DMS79 treated with DMSO at 0.1 percent for 48 hours (cell line): ENCODE data around the gene GALNT14.

Experiments used
- DNase-seq: peaks from one replicate; lab custom pipeline; 2025; lab: John Stamatoyannopoulos, UW

GALNT14 gene

DNA sequence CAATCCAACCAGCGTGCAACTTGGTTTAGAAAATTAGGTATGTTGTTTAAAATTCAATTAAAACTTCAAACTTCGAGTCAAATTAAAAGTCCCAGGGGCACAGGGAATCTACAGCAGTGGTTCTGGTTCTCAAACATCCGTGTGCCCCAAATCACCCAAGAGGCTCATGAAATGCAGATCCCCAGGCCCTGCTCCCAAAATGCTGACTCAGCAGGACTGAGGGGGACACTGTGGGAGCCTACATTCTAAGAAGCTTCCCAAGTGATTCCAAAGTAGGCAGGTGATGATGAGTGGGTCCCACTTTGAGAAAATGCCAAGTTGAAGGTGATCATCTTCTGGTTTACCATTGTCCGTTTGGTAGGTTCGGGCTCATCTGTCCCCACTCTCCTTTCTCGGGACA, 82.3 kb downstream of the GALNT14 start:
- DNase-seq = no peak

DNA sequence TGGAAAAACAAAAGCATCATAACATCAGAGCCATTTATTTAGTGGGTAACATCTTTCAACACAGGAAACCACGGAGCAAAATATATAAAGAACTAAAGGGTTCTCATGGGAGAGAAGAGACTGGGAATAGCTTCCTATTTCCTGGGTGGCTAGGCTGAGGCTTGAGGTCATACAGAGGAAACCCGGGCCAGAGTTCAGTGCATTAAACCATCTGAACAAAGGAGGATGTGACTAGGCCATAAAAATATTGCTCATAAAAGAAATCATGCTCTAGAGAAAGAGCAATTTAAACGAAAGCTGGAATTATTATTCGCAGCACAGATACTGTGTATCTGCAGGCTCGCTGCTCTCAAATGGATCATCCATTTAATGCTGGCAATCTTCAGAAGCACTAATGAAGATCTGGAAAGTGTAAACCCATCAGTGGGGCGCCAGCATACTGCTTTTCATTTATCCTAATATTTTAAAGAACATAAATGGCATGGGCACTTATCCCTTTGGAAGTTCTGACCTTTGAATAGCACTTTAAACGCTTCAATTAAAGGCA, 83.3 kb downstream of the GALNT14 start:
- no peak for DNase-seq

DNA sequence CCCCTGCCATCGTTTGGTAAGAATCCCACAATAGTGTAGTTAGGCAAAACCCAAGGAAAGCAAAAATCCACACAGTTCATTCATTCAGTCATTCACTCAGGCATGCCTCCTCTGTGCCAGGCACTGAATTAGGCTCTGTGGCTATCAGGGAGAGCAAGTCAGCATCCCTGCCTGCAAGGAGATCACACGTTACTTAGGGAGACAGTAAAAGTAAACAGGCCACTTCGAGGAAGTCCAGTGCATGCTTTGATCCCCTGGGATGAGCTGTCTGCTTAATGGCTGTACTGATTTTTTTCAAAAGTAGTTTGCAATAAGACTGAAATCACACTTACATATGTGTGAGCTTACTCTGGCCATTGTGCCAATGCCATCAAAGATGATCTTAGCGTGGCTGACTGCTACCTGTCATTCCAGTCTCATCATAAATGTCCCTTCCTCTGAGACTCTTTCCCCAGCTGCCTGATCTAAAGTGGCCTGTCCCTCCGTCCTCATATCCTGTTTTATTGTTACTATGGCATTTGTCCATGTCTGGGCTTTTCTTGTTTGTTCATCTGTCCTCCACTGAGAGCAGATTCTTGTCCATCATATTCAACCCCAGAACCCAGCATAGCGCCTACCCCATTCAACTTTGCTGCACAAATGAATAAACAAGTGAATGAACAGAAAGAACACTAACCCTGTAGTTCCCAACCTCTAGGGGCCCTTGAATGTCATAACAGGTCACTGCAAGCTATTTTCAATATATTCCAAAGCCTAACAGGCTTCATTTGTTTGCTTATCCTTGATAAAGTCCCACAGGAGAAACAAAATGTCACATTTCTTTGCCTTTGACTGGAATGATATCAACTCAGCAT, 84.1 kb downstream of the GALNT14 start:
- no peak for DNase-seq

DNA sequence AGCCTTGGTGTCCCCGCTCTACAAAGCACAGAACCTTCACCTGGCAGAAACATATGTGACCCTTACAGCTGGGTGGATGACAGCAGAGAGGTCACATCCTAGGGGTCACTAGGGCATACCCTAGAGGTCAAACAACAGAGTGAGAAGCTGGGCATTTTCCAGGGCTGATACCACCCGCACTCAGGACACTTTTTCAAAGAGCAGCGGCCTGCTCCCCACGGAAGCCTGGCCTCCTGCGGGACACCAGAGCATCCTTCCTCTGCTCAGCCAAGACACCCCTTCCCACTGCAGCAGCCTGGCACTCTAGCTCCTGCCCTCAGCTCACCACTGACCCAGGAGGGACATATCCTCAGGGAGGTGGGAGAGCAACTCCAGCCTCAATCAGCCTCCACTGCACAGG, 86.0 kb downstream of the GALNT14 start:
- no peak for DNase-seq

DNA sequence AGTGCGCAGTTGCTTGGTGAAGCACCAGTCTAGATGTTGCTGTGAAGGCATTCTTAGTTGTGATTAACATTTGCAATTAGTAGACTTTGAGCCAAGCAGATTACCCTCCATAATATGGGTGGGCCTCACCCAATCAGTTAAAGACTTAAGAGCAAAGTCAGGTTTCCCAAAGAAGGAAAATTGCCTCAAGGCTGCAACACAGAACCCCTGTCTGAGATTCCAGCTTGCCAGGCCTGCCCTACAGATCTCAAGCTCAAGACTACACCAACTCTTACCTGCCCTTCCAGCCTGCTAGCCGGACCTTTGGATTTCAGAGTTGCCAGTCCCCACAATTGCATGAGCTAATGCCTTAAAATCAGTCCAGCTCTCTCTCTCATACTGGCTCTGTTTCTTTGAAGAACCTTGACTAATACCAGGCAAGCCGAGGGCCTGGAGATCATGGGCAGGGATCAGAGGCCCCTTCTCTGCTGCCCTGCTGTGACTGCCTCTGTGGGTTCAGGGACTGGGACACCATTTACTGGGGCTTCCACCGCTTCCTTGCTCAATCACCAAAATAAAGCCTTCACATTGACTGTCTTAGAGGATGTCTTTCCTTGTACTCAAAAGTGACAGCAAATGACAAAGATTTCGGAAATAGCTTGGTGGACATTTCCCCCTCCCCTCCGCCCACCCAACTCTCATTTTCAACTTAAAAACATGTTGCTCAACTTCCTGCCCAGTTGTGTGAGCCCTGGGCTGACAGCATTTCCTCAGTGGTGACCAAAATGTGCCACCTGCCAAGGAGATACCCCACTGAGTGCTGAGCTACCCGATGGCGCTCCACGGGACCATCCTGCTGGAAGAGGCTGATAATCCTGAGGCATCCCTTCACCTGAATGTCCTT, 86.7 kb downstream of the GALNT14 start:
- DNase-seq = no peak

DNA sequence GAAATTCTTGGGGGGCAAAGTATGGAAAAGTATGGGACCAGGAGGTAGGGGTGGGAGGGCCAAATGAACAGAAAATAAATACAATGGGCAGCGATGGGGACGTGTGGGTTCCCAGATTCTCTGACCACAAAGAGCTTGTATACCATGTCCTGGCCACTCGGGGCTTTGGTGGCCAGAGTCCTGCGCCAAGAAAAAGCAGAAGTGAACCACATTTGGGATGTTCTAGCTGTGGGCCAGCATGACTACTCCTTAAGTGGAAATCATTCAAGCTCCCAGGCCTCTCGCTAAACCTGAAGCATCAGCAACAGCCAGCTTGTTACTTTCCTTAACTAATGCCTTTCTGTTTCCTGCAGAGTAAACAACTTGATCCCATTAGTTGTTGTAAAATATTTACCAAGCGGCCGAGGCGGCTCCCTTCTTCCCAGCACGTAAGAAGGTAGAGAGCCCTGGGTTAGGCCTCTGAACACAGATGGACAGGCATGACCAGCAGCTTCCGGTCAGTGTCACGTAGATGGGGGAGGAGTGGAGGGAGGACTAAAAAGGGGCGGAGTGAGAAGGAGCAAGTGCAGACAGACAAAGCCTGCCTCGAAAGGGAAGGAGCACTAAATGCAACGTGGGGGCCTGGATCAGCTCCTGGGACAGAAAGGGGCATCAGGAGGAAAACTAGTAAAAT, 88.2 kb downstream of the GALNT14 start:
- no peak for DNase-seq

DNA sequence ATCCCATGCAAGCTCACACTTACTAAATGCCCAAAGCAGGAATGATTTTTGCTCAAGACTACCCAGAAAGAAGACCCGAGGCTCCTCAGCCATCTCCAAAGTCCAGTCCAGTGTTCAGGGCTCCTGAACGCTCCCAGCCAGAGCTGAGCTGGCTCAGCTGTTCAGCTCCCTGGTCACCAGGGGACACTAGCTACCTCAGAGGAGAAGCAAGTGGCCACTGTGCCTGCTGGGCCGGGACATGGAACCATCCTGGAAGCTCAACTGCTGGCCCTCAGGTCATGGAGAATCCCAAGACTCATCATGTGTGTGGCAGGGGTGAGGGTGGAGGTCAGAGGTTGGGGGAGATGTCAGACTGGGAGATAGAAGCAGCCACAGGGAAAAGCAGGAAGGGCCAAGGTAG, 89.0 kb downstream of the GALNT14 start:
- no peak for DNase-seq

DNA sequence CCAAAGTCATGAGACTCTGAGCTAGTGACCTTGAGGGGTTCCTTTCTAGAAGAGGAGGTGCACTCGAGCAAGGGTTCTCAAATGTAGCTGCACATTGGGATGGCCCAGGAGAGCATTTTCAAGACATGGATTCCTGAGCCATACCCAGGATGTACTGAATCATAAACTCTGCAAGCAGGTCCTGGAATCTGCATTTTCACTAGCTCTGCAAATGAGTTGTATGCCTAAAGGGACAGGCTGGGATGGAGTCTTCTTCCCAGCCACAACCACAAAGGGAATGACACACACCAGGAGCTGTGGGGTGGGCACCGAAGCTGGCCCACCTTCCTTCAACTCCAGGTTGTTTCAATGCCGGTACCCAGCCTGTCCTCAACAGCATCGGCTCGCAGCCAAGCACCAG, 90.6 kb downstream of the GALNT14 start:
- no peak for DNase-seq

DNA sequence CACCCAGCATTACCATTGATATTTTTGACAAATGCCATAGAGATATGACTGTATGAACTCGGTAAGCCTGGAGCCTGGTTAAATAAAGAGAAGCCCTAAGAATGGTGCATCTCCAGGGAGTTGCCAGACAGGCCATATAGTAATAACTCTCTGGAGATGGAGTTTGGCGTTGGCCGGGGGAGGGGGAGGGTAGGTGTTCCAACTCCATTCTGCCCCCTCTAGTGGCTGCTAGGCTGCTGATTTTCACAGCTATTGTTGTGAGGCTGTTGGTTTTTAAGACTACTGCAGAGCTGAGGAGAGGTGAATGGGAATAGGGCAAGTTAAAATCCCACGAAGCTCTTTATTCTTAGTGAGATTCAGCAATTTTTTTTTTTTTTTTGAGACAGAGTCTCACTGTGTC, 99.9 kb downstream of the GALNT14 start:
- DNase-seq = no peak

DNA sequence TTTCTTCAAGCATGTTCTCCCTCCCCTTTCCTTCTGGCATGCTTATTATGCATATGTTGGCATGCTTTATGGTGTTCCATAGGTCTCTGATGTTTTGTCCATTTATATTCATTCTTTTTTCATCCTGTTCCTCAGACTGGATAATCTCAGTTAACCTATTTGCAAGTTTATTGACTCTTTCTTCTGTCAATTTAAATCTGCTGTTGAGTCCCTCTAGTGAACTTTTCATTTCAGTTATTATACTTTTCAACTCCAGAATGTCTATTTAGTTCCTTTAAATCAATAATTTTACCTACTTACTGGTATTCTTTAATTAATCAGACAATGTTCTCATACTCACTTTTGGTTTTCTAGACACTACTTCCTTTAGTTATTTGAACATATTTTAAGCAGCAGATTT, 101.2 kb downstream of the GALNT14 start:
- no peak for DNase-seq

DNA sequence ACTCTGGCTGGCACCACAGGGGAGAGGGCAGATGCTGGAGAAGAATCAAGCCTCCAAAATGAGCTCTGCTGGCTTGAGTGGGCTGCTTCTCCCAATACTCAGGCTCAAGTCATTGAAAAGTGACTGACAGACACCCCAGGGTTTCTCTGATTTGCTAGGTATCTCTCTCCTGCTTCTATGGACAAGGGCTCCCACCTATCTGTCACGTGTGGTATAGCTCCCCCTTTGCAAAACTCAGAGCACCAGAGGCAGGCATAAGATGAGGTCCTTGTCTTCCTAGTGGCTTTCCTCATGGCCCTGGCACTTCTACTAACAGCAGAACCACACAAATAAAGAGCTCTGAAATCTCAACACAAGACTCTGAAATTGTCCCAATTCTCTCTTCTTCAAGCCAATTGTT, 105.2 kb downstream of the GALNT14 start:
- no peak for DNase-seq

DNA sequence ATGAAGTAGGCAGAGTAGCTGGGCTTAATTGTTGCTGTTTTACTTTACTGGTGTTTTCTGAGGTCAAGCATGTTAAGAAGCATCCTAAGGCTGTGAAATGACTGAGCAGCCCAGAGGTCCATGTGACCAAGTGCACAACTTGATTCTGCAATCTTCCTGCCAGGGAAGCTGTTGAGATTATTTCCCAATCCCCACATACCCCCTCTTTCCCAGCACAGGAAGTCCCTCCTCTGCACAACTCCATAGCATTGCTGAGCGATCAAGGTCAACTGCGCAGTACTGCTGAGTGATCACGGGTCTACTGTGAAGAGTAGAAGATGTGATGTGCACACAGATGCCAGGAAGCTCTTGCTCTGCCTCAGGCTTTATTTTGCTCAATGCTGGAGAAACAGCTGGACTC, 105.8 kb downstream of the GALNT14 start:
- DNase-seq = no peak

DNA sequence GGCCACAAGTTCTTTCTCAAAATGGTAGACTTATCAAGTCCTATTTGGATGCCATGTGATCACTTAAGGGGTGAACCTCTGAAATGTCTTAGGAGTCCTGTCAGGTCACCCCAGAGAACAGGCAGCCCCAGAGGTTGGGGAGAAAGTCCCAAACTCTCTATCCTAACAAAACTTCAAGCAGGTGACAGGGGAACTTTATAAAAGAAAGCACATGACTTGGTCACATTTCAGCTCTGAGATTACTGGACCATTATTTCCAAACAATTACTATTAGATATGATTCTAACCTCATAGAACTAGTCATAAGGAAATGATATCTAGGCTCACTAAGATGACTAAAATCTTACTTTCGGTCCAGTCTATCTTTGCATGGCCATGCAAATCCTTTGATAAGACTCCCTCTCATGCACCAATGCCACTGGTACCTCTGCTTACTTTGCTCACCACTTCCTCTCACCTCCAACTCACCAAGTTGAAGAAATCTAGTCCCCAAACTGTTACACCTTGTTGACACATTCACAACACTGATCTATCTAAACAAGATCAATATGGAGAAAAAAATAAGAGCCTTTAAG, 107.0 kb downstream of the GALNT14 start:
- DNase-seq = no peak

DNA sequence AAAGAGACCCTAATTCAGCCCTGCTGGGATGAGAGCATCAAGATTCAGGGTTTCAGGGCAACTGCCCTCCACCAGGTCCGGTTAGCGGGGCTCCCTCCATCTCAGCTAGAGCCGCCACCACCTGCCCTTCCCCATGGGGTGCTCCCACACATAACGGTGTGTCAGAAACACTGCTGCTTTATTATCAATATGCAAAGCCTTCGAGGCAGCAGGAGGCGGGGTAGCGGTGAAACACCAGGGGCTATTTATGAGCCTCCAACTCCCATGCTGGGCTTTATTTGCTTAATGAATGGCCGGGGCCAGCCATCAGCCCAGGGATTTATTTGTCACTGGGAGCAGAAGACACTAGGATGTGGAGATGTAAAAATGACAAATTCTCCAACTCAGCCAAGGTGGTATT, 109.8 kb downstream of the GALNT14 start:
- no peak for DNase-seq

DNA sequence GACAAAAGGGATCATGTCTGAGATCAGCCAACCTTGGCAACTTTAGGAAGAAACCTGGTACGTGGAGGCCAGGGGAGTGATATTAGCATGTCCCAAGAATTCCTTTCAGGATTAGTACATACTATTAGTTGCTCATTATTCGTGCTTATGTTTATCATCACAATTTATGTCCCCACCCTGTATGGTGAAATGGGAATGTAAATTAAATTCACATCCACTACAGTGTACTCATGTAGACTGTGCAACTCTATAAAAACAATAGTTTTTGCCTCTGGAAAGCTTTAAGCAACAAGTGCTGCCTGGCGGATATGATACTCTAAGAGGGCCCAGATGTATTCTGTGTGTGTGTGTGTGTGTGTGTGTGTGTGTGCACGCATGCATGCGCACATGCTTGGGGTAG, 110.7 kb downstream of the GALNT14 start:
- DNase-seq = no peak

DNA sequence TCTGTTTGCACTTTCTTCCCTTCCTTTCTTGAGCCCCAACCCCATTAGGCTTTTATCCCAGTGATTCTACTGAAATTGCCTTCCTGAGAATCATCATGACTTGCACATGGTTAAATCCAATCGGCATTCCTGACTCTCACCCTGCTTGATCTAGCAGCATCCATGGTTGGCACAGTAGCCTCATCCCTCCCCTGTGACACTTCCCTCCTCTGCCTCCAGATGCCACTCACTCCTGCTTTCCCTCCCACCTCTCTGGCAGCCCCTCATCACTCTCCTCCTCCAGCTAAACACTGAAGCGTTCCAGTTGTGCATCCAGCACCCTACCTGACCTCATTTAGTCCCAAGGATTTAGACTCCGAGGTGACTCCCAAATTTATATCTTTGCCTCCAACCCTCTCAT, 114.7 kb downstream of the GALNT14 start:
- no peak for DNase-seq

DNA sequence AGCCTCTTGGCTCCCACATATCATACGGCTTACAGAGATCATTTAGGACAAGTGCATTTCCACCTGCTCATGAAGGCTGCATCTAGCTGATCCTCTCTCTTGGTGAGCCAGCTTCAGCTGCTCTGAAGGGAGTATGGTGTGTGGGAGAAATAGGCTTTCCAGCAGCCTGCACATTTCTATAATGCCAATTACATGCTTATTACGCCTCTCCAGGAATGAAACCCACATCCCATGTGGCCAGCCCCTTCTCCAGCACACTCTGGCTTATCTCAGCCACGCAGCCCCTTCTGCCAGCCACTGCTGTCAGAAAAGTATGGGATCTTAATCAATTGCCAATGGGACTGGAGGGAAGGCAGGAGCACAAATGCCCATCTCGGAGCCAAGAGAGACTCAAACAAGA, 117.5 kb downstream of the GALNT14 start:
- no peak for DNase-seq

DNA sequence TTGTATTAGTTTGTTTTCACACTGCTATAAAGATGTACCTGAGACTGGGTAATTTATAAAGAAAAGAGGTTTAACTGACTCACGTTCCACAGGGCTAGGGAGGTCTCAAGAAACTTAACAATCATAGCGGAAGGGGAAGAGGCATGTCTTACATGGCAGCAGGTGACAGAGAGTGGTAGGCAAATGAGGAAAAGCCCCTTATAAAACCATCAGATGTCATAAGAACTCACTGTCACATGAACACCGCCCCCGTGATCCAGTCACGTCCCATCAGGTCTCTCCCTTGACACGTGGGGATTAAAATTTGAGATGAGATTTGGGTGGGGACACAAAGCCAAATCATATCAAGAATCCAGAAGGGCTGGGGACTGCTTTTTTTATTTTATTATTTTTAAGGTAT, 120.0 kb downstream of the GALNT14 start:
- DNase-seq = no peak

DNA sequence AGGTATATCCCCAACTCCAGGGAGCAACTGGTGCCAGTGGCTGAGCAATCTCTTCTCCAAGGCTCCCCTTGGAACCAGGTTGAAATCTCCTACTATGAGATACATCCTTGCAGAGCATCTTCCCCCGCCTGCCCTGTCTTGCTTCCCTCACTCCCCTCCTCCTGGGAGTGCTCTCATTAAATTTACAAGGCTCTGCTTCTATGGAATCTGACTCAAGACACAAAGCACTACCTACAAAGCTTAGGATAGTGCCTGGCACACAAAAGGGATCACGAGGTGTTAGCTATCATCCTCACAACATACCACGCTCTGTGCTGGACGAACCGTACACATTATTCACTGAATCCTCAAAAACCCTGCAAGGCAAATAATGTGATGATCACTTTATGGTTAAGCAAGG, 121.6 kb downstream of the GALNT14 start:
- no peak for DNase-seq

DNA sequence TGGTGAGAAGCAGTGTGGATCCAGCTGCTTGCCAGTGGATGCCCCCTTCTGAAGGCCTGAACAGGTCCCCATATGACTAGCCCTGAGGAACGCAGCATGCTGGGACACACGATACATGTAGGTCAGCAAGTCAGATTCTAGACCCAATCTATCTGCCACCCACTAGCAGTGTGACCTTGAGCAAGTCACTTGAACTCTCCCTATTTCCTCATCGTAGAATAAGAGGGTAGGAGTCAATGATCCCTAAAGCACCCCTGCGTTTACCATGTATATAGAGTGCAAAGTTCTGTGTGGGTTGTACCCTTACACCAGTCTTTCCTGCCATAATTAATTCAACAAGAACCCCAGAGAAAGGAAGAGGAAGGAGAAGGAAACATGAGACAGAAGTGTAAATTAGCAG, 123.7 kb downstream of the GALNT14 start:
- no peak for DNase-seq

DNA sequence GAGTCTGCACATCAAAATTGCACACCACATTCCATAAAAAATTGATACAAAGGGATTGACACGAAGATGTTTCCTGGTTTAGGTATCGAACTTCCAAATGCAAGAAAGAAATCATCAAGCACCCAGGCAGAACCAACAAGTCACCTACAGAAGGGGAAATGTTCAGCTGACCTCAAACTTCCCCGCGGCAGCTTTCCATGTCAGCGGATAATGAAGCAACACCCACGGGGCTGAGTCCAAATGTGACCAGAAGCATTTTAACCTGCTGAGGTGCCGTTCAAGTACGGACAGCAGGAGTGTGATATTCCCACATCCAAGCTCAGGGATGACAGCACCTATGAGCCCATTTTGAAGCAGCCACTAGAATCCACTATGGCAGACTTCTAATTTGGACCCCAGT, 124.9 kb downstream of the GALNT14 start:
- no peak for DNase-seq

DNA sequence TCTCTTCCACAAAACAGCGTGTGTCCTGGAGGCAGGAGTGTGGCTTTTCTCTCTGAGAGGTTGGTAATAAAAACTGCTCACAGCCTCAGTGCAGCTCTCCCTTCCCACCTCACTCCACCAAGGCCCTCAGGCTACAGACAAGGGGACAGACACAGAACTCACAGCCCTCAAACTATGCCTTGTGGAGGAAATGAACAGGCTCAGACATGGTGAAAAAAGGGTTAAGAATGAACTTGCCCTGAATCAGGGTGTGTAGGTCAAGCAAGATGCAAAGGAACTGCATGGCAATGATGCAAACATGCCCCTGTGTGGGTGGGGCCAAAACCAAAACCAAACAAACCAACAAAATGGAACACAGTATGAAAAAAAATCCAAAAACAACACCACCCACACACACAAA, 125.8 kb downstream of the GALNT14 start:
- DNase-seq = no peak
